Measurements from ENCODE around the gene TAPT1. TPM values are rescaled to one million over a fixed set of nuclear protein-coding genes. Genes with fewer than 3 reads are reported as not detected.

TAPT1 gene
- total RNA-seq, 1 donor from 2014 or later, result 28.5 TPM

DNA sequence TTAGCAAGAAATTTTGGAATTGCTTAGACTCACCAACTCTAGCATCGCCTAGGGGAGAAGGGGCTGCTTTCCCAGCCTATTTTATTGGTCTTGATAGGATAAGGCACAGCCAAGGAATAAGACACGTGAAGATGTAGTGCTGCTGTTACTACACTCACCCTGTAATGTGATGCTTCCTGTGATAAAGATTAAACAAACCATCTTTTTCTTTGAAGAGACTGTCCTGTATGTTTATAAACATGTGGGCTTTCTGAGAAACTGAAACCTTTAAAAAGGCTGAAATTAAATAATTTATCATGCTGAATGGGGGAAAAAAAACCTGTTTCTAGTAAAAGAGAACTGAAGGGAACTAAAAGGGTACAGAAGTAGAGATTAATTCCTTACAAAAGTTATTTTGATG, 13.2 kb downstream of the TAPT1 start:
- TF ChIP-seq POLR2A (IDR thresholded peaks at IDR 0.05) (no peak), POLR2AphosphoS5 (IDR thresholded peaks at IDR 0.05; ENCODE audit: insufficient read depth in 1 of 2, low read depth in 1 of 2) (no peak)
- TF ChIP-seq, protein P1, sequence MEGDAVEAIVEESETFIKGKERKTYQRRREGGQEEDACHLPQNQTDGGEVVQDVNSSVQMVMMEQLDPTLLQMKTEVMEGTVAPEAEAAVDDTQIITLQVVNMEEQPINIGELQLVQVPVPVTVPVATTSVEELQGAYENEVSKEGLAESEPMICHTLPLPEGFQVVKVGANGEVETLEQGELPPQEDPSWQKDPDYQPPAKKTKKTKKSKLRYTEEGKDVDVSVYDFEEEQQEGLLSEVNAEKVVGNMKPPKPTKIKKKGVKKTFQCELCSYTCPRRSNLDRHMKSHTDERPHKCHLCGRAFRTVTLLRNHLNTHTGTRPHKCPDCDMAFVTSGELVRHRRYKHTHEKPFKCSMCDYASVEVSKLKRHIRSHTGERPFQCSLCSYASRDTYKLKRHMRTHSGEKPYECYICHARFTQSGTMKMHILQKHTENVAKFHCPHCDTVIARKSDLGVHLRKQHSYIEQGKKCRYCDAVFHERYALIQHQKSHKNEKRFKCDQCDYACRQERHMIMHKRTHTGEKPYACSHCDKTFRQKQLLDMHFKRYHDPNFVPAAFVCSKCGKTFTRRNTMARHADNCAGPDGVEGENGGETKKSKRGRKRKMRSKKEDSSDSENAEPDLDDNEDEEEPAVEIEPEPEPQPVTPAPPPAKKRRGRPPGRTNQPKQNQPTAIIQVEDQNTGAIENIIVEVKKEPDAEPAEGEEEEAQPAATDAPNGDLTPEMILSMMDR (IDR thresholded peaks at IDR 0.05), result no peak
- H3K4me1 ChIP-seq, result no peaks in the 10 kb centered on the region
- no peak for DNase-seq (ENCODE audit: extremely low spot score in 2 of 2)
- no peak overlapping the region for H3K27ac ChIP-seq
- H3K4me3 ChIP-seq, result no peak overlapping the region
- H3K9me3 ChIP-seq, result no peaks in the 10 kb centered on the region
- no peaks in the 10 kb centered on the region for H3K27me3 ChIP-seq
- no peaks in the 10 kb centered on the region for H3K36me3 ChIP-seq
- intact Hi-C loops (cut with DNase I), result no loop called here

DNA sequence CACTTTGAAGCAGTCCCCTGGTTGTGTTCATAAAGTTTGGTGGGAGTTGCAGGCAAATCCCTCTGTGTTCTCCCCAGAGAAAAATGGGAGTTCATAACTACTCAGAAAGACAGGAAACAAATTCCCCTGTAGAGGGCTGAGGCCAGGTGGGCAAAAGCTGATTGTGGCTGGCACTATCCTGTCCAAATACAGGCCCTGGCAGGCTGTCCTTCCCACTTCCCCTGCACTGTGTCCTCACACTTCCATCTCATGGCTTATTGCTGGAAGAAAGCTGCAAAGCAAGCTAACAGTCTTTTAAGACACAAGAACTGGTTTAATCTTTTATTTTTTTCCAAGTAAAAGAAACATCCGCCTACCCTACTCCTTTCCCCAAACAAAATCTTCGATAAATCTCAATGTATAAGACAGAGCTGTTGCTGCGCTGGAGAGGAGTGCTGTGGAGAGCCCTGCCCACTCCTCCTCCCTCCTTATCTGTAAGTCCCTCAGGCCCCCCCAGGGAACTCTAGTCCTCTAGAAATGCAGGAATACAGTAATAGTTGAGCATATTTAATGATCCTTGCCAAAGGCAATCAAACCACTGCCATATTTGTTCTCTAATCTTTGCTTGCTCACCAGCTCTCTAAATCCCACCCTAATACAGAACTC, 14.0 kb downstream of the TAPT1 start:
- intact Hi-C loops (cut with DNase I), result no loop called here
- Histone ChIP-seq H3K27me3 (no peaks in the 10 kb centered on the region), H3K4me3 (no peak overlapping the region), H3K4me1 (no peaks in the 10 kb centered on the region), H3K27ac (no peak overlapping the region), H3K36me3 (no peaks in the 10 kb centered on the region), H3K9me3 (no peaks in the 10 kb centered on the region)
- no peak for DNase-seq (ENCODE audit: extremely low spot score in 2 of 2)
- TF ChIP-seq, protein P1 (IDR thresholded peaks at IDR 0.05), result no peak
- no peak for TF ChIP-seq POLR2A (IDR thresholded peaks at IDR 0.05)
- no peak for TF ChIP-seq POLR2AphosphoS5 (IDR thresholded peaks at IDR 0.05; ENCODE audit: insufficient read depth in 1 of 2, low read depth in 1 of 2)

DNA sequence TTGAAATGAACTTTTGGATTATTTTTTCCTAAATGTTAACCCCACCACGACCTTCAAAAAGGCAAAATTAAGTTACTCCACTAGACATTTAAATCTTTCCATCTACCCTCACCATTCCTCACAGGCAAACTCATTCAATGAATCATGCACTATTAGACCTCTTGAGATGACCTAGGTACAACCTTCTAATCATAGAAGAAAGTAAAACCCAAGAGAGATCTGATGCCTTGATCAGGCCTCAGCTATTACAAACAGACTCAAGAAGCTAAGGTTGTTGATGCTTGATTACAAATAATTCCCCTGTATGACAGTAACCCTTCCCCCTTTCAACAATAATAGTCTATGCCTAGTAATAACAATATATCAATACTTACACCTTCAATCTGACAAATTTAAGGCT, 18.9 kb downstream of the TAPT1 start:
- Histone ChIP-seq H3K27me3 (no peaks in the 10 kb centered on the region), H3K4me1 (peaks cover 10% of the 10 kb centered on the region)

DNA sequence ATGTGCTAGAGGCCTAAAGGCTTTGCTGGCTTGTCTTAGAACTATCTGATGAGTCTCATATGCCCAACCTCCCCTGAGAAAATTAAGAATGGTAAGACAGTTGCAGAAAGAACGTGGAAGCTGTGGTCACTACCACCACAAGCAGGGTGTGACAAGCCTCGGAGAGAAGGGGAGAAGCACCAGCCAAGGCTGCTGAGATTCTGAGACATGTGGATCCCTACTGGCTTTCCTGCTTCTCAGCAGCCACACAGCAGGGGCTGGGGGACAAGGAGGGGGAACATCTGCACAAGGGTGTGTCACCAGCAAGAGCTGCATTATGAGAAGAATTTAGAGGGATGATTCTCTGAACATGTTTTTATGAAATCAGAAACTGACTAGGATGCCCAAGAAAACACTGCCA, 19.4 kb downstream of the TAPT1 start:
- no peak for TF ChIP-seq POLR2AphosphoS5 (IDR thresholded peaks at IDR 0.05; ENCODE audit: insufficient read depth in 1 of 2, low read depth in 1 of 2)
- TF ChIP-seq, protein P1 (IDR thresholded peaks at IDR 0.05), result no peak
- TF ChIP-seq POLR2A (IDR thresholded peaks at IDR 0.05), result no peak
- Histone ChIP-seq H3K27ac (no peak overlapping the region), H3K4me3 (no peak overlapping the region), H3K9me3 (no peaks in the 10 kb centered on the region), H3K27me3 (no peaks in the 10 kb centered on the region), H3K4me1 (peaks cover 10% of the 10 kb centered on the region), H3K36me3 (no peaks in the 10 kb centered on the region)
- intact Hi-C loops (cut with DNase I), result no loop called here
- no peak for DNase-seq (ENCODE audit: extremely low spot score in 2 of 2)

More for the DNA sequence above, 18.9 kb downstream of the TAPT1 start:
- no peaks in the 10 kb centered on the region for H3K9me3 ChIP-seq
- no peaks in the 10 kb centered on the region for H3K36me3 ChIP-seq
- H3K27ac ChIP-seq, result no peak overlapping the region
- H3K4me3 ChIP-seq, result no peak overlapping the region
- no peak for DNase-seq (ENCODE audit: extremely low spot score in 2 of 2)
- no peak for TF ChIP-seq POLR2A (IDR thresholded peaks at IDR 0.05)
- TF ChIP-seq, protein P1 (IDR thresholded peaks at IDR 0.05), result no peak
- TF ChIP-seq POLR2AphosphoS5 (IDR thresholded peaks at IDR 0.05; ENCODE audit: insufficient read depth in 1 of 2, low read depth in 1 of 2), result no peak
- intact Hi-C loops (cut with DNase I), result no loop called here

DNA sequence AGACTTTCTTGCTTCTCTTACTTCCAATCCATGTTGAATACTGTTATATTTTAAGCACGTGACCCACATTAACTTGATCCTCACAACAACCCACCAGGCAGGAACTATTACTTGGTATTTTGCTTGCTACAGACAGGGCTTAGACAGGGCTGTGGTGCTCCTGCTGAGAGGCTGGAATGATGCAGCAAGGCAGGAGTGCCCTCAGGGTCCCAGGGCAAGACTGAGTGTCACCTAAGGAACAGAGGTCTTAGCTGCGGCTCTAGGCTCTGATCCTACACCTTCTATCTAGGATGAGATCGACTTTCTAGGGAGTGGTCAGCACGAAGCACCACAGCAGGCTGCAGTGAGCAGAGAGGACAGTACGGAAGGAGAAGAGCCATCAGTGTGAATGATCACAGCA, 20.0 kb downstream of the TAPT1 start:
- H3K27ac ChIP-seq, result no peak overlapping the region
- intact Hi-C loops (cut with DNase I), result no loop called here
- no peaks in the 10 kb centered on the region for H3K9me3 ChIP-seq
- peaks cover 10% of the 10 kb centered on the region for H3K4me1 ChIP-seq
- H3K4me3 ChIP-seq, result no peak overlapping the region
- TF ChIP-seq POLR2AphosphoS5 (IDR thresholded peaks at IDR 0.05; ENCODE audit: insufficient read depth in 1 of 2, low read depth in 1 of 2) (no peak), POLR2A (IDR thresholded peaks at IDR 0.05) (no peak)
- TF ChIP-seq, protein P1 (IDR thresholded peaks at IDR 0.05), result no peak
- H3K36me3 ChIP-seq, result no peaks in the 10 kb centered on the region
- H3K27me3 ChIP-seq, result no peaks in the 10 kb centered on the region
- no peak for DNase-seq (ENCODE audit: extremely low spot score in 2 of 2)

Data from vagina (tissue), 2 donors.